Measurements from ENCODE around the gene MAP7. TPM values are rescaled to one million over a fixed set of nuclear protein-coding genes. Genes with fewer than 3 reads are reported as not detected.
"Not testable (repeated sequence)": the region's sequence is repeated elsewhere in the genome, so short reads cannot be mapped to it uniquely, and the experiment has no call there.

Gene MAP7
- polyA plus RNA-seq, 2 of the 4 experiments (the other 2 are of a cell fraction): 60.6 to 64.5 TPM

DNA sequence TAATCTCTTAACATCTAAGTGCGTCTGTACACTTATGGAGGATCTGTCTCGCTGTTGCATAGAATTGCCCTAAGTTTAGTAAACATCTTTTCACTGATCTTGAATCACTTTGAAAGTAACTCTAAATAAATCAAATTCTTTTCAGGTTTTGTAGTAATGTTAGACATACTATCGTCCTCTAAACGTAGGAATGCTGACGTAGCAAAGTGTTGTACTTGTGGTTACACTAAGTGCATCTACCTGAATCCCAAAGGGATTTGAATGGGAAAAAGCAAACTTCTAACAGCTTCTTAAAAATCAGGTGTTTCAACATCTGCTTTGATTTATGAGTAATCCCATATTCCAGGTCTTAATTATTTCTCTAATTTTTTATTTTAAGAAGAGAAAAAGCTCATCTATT, 49.8 kb downstream of the MAP7 start:
- CTCF ChIA-PET: no interaction called here
- POLR2A ChIA-PET: no interaction called here
- DNase-seq (ENCODE audit: low read depth in 1 of 2, low spot score in 1 of 2) (no peak), FAIRE-seq (no peak), ATAC-seq (no peak)
- 87% methylated on average over 5 of the region's 5 CpGs for WGBS (ENCODE audit: missing lambda C conversion rate)
- Histone ChIP-seq H3K9me3 (no peaks in the 10 kb centered on the region), H3K4me2 (no peak overlapping the region), H3K4me1 (peaks cover 69% of the 10 kb centered on the region), H3K4me3 (no peak overlapping the region), H3K27ac (no peak overlapping the region)
- TF ChIP-seq RCOR1 (IDR thresholded peaks at IDR 0.05; ENCODE audit: low read depth, low read length) (no peak), ELK1 (IDR thresholded peaks at IDR 0.05; ENCODE audit: low read depth, low read length) (no peak), RNF2 (IDR thresholded peaks at IDR 0.05; ENCODE audit: borderline replicate concordance, low read depth) (no peak), HOXB13 (CRISPR knock-in tag; IDR thresholded peaks at IDR 0.05; ENCODE audit: low read depth) (no peak), MAFK (IDR thresholded peaks at IDR 0.05; ENCODE audit: partially characterized antibody) (peak; percentile 78), RFX5 (IDR thresholded peaks at IDR 0.05) (no peak), PBX3 (IDR thresholded peaks at IDR 0.05) (no peak), ZNF302 (CRISPR knock-in tag; IDR thresholded peaks at IDR 0.05) (no peak)

DNA sequence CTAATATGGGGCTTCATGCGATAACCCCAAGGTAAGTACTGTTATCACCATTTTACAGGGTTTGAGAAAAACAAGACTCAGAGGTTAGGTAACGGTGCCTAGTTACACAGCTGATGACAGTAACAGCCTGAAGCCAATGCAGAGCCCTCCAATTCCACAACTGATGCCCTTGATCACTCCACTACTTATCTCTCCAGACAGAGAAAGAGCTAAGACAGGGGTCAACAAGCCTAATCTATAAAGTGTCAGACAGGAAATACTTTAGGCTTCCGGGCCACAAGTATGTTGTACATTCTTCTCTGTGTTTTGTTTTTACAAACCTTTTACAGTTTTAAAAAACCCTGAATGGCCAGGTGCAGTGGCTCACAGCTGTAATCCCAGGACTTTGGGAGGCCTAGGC, 50.9 kb downstream of the MAP7 start:
- ChIA-PET CTCF (interaction anchor here (1.1 kb wide), 1 partner anchor 11 kb away, joined by 3 read pairs; no protein-coding TSS in a partner anchor), POLR2A (no interaction called here)
- FAIRE-seq (no peak), DNase-seq (ENCODE audit: low read depth in 1 of 2, low spot score in 1 of 2) (no peak), ATAC-seq (no peak)
- 93% methylated on average over 3 of the region's 3 CpGs for WGBS (ENCODE audit: missing lambda C conversion rate)
- H3K27ac ChIP-seq: peak overlapping the region in 1 of 2 experiments; percentile 47; a peak in 2 of 6 replicates
- no peak overlapping the region for H3K4me3 ChIP-seq
- no peak for TF ChIP-seq HOXB13 (CRISPR knock-in tag; IDR thresholded peaks at IDR 0.05; ENCODE audit: low read depth)
- TF ChIP-seq SMC3 (IDR thresholded peaks at IDR 0.05): no peak
- TF ChIP-seq ZSCAN20 (CRISPR knock-in tag; IDR thresholded peaks at IDR 0.05): no peak
- peaks cover 75% of the 10 kb centered on the region for H3K4me1 ChIP-seq
- no peaks in the 10 kb centered on the region for H3K9me3 ChIP-seq
- H3K4me2 ChIP-seq: no peak overlapping the region

- POLR2A ChIA-PET: interaction anchor here (0.6 kb wide), 1 partner anchor 465 kb away, joined by 3 read pairs; no protein-coding TSS in a partner anchor
- H3K4me2 ChIP-seq; H3K27ac ChIP-seq; H3K4me3 ChIP-seq; FAIRE-seq; H3K9me3 ChIP-seq; DNase-seq (ENCODE audit: low read depth in 1 of 2, low spot score in 1 of 2); ATAC-seq: not testable (repeated sequence)
- WGBS (ENCODE audit: missing lambda C conversion rate): 76% methylated on average over 2 of the region's 2 CpGs
- peaks cover 65% of the 10 kb centered on the region for H3K4me1 ChIP-seq
- CTCF ChIA-PET: interaction anchor here (0.9 kb wide), 1 partner anchor 9 kb away, joined by 3 read pairs; no protein-coding TSS in a partner anchor
Observed at GRCh38 chr6:136496449-136496848, 53.8 kb downstream of the MAP7 start.

GRCh38 chr6:136494710-136495109, 55.5 kb downstream of the MAP7 start:
- H3K27ac ChIP-seq: no peak overlapping the region
- no peak for ATAC-seq
- whole genome bisulfite sequencing (ENCODE audit: missing lambda C conversion rate): 92% methylated on average over 1 of the region's 1 CpG
- DNase-seq (ENCODE audit: low read depth in 1 of 2, low spot score in 1 of 2): no peak
- ChIA-PET CTCF (no interaction called here), POLR2A (no interaction called here)
- no peak overlapping the region for H3K4me2 ChIP-seq
- H3K9me3 ChIP-seq: no peaks in the 10 kb centered on the region
- H3K4me1 ChIP-seq: peaks cover 64% of the 10 kb centered on the region
- H3K4me3 ChIP-seq: no peak overlapping the region
- FAIRE-seq: no peak
- TF ChIP-seq EHF (CRISPR knock-in tag; IDR thresholded peaks at IDR 0.05) (no peak), SMC3 (IDR thresholded peaks at IDR 0.05) (no peak), ESRRA (IDR thresholded peaks at IDR 0.05; ENCODE audit: borderline replicate concordance, low read length) (no peak), FOXS1 (CRISPR knock-in tag; IDR thresholded peaks at IDR 0.05) (no peak)
- TF ChIP-seq, protein P1, sequence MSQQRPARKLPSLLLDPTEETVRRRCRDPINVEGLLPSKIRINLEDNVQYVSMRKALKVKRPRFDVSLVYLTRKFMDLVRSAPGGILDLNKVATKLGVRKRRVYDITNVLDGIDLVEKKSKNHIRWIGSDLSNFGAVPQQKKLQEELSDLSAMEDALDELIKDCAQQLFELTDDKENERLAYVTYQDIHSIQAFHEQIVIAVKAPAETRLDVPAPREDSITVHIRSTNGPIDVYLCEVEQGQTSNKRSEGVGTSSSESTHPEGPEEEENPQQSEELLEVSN (IDR thresholded peaks at IDR 0.05; ENCODE audit: borderline replicate concordance, low read depth): no peak
- TF ChIP-seq, protein P2, sequence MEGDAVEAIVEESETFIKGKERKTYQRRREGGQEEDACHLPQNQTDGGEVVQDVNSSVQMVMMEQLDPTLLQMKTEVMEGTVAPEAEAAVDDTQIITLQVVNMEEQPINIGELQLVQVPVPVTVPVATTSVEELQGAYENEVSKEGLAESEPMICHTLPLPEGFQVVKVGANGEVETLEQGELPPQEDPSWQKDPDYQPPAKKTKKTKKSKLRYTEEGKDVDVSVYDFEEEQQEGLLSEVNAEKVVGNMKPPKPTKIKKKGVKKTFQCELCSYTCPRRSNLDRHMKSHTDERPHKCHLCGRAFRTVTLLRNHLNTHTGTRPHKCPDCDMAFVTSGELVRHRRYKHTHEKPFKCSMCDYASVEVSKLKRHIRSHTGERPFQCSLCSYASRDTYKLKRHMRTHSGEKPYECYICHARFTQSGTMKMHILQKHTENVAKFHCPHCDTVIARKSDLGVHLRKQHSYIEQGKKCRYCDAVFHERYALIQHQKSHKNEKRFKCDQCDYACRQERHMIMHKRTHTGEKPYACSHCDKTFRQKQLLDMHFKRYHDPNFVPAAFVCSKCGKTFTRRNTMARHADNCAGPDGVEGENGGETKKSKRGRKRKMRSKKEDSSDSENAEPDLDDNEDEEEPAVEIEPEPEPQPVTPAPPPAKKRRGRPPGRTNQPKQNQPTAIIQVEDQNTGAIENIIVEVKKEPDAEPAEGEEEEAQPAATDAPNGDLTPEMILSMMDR (IDR thresholded peaks at IDR 0.05): no peak
